GM18520 (cell line): ENCODE results near the gene DLG2.
"Not testable (repeated sequence)": the region's sequence is repeated elsewhere in the genome, so short reads cannot be mapped to it uniquely, and the experiment has no call there.

Experiments
- ATAC-seq: cut with Tn5 transposase; IDR thresholded peaks from one replicate; pipeline ENCODE4 v1.9.1; 2021; ENCODE audit not compliant: unreplicated experiment

DLG2 gene

DNA sequence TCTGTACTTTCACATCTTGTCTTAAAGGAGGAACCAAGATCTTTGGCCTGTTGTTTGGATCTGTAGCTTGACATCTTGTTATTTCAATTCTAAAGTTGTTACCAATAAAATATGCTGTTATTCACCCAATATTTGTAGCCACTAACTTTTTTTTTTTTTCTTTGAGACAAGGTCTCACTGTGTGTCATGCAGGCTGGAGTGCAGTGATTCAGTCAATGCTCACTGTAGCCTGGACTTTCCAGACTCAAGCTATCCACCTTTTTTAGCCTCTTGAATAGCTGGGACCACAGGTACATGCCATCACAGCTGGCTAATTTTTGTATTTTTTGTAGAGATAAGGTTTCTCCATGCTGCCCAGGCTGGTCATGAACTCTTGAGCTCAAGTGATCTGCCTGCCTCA is 769.4 kb downstream of the DLG2 start:
- ATAC-seq: no peak

GRCh38 chr11:84855508-84856245 is 771.5 kb downstream of the DLG2 start:
- ATAC-seq: no peak

DNA sequence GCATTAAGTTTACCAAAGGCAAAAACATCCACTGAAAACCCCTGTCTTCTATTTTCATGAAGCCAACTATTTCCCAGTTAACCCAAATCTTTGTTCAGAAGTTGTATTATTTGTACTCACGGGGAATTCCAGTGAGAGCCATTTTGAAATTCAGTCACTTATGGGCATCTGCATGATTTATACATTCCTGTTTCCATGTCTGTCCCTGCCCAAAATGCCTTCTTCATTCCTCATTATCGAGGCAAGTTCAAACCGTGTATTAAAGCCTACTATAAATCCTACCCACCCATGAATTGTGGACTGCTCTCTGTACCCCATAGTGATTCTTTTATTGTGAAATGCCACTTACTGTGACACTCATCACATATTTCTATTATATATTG is 772.7 kb downstream of the DLG2 start:
- no peak for ATAC-seq

DNA sequence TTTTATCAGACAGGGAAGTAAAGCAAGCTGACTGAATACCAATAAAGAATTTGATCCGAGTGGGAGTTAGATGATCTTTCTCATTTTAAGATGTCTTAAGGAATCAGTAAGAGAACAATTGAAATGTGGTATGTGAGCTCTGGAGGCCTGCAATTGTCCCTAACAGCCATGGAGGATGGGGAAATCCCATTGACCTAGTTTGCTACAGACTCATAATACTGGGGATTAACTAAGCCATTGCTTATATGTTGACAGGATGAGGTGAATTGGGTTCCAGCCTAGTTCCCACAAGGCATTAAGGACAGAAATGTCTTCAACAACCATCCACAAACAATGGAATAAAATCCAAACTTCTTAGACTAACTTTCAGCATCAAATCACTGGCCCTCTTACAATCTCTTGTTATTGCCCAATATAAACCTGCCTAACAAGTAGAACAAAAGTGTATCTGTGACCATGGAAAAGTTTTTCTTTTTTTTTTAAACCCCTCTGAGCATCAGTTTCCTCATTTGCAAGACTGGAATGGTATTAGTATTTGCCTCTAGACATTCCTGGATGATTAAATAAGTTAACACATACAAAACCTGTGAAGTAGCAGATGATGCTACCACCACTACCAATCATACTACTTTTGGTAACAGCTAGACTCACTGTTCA is 773.2 kb downstream of the DLG2 start:
- no peak for ATAC-seq

DNA sequence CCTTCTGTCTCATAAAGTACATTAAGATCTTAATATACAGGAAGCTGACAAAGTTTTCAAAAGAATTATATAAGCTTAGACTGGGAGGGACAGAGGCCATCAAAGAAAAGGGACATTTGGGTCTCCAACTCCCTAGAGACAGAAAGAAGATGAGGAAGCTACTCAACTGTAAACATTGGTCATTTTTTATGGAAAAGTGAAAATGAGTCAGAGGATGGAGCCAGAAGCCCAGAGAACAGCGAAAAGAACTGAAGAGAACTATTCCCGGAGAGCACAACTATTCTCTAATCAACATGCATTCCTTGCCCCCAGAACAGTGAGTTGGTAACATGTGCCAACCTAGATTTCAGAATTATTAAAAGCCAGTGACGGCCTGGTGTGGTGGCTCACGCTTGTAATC is 779.3 kb downstream of the DLG2 start:
- ATAC-seq: no peak

DNA sequence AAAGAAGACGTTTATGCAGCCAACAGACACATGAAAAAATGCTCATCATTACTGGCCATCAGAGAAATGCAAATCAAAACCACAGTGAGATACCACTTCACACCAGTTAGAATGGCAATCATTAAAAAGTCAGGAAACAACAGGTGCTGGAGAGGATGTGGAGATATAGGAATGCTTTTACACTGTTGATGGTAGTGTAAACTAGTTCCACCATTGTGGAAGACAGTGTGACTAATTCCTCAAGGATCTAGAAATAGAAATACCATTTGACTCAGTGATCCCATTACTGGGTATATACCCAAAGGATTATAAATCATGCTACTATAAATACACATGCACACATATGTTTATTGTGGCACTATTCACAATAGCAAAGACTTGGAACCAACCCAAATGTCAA is 786.9 kb downstream of the DLG2 start:
- ATAC-seq: not testable (repeated sequence)

- ATAC-seq: no peak
These were observed 789.6 kb downstream of the DLG2 start for GRCh38 chr11:84837402-84838069.

DNA sequence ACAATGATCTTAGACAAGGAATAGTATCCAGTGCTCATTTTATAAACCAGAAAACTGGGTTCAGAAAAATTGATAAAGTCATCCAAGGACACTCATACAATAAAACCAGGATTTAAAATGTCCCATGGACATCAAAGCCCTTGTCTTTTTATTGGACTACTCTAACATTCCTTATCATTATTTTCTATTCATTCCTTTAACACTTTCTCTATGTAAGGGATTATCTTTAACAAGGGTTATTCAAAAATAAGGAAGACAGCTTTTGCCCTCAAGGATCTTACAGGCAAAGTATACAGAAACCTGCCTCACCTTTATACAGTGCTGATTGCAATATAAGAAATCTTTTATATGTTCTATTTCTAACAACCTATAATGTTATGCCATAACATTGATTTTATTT is 790.8 kb downstream of the DLG2 start:
- no peak for ATAC-seq

- no peak for ATAC-seq
These were observed 793.6 kb downstream of the DLG2 start for GRCh38 chr11:84833488-84834088.

DNA sequence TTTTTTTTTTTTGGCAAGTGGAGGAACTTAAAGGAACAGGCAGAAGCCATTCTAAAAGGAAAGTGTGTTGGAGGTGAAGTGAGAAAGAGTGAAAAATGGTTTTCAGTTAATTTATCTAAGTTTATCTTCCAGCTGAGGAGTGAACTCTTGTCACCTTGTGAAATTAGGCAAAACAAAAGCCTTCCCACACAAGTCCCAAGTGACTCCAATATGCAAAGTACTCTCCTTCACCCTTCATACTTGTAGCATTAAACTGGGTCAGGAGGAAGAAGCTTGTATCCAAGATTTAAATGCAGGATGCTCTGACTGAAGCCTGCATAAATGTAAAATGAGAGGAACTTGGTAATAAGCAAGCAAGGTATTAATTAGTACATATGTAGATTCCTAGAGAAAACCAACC is 796.8 kb downstream of the DLG2 start:
- ATAC-seq: no peak

DNA sequence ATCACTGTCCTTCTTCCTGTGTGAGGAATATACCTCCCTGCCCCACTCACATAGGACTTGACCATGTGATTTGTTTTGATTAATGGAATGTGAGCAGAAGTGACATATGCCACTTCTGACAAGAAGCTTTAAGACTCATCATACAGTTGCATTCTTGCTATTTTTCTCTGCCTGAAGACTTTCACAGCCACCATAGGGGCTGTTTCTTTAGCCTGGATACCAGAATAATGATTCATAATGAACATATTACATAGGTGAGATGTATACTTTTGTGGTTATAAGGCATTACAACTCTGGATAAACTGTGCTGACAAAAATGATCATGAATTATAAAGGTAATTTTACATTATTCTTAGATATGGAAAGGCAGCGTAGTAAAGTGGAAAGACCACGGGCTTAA is 798.0 kb downstream of the DLG2 start:
- ATAC-seq: no peak

GRCh38 chr11:84828616-84829015 is 798.5 kb downstream of the DLG2 start:
- ATAC-seq: no peak

- no peak for ATAC-seq
These were observed 802.0 kb downstream of the DLG2 start for GRCh38 chr11:84825106-84825660.

- no peak for ATAC-seq
These were observed 802.5 kb downstream of the DLG2 start for GRCh38 chr11:84824624-84825023.

- ATAC-seq: no peak
These were observed 807.6 kb downstream of the DLG2 start for GRCh38 chr11:84819537-84819936.

- ATAC-seq: no peak
These were observed 808.0 kb downstream of the DLG2 start for GRCh38 chr11:84819128-84819527.

DNA sequence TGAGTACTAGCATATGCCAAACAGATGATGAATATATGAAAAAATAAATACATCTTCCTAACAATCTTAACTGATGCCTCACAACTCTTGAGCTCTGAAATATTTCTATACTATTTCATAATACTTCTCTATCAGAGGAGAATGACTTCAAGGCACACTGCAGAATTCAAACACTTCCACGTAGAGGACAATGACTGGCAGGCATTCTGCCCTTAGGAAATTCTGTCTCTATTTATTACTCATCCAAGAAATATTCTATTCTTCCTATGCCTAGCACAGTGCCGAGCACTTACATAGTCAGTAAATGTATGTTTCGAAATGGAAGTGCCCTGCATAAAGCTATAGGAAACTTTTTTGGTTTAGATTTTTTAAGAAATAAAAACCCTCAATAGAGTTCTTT is 809.1 kb downstream of the DLG2 start:
- no peak for ATAC-seq

DNA sequence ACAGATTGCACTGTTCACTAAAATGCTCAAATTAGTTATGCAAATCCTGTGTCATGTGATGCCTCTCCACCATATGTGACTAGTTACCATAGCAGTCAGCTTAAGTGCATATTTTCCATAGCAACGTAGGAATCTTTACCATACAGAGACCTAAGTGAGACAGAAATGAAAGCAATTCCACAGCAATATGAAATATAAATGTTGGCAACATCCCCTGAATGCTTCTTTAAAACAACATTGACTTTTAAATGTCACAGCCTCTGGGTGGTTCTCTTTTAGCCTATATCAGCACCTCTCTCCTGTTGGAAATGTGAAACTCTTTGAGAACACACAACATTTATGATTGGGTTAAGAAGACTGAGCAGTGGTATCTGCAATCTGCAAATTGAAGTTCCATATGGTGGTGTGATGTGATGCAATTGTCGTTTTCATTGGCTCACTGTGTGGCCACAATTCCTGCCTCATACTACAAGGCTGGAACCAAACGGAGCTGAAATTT is 814.6 kb downstream of the DLG2 start:
- ATAC-seq: no peak

GRCh38 chr11:84806354-84806753 is 820.8 kb downstream of the DLG2 start:
- ATAC-seq: no peak

DNA sequence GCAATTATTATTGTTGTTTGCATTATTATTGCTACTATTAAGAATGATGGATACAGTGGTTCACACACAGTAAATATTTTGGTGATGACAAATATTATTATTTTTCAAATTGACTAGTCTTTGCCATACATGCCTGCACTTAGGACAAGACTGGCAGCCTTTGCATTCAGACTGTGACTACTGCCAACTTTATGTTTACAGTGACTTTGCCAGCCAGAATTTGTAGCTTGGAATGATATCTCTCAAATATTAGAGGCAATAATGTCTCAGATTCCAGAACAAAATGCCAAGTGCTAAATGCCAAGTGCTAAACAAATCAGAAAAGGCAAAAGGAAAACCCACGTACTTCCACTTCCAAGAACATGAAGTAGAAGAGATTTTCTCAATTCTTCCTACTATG is 823.1 kb downstream of the DLG2 start:
- ATAC-seq: no peak

DNA sequence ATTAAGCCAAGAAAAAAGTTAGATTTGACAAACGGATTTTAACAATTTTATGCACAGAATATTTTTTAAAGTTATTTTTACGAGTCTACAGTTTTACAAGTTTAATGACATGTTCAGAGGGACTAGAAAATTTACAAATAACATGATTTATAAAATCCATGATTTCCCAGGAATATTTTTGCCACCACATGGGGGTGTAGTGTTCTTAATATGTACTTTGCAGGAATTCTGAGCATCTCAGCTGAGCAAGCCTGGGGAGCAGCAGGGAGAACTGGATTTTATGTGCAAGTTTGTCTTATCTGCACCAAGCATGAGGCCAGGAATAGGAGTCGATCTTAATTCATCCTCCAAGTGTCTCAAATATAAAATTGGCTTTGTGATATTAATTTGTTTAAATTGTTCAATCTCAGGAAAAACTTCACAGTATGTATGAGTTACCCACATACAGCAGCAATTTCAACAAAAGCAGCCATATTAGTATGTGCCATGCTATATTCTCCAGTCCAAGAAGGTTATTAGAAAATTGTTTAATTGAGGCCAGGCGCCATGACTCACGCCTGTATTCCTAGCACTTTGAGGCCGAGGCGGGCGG is 826.3 kb downstream of the DLG2 start:
- ATAC-seq: no peak
